Measurements from ENCODE around the gene NMNAT3.

DNA sequence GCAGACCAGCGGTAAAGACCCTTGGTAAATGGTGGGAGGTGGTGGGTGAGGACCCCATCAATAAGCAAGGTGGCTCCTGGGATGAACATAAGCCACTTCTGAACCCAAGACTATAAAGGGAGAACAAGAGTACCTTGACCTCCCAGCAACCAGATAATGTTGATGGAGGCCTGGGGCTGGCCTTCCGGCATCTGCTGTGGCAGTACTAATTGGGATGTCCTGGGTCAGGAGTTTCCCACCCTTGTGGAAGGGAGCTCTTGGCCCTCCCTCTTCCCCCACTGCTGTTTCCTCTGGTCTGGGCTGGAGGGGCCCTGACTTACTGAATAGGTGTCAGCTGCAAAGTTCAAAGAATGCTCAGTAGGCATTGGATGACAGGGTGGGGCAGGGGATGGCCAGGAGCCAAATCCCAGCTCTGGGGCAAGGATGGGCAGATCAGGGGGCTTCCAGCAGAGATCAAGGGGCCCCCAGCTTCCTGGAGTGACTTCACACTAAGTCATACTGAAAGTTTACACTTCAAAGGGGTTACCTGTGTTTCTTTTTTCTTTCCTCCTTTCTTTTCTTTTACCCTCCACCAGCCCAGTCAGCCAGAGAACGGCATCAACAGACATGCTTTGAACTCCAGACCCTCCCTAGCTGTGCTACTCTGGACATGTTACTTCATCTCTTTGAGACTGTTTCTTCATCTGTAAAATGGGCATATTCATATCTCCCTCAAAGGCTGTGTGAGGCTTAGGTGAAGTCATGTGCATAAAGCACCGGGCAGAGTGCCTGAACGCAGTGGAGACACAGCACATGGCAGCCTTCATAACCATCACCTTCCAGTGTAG, 139.8 kb downstream of the NMNAT3 start:
- TF ChIP-seq CTCF (conservative IDR thresholded peaks at IDR 0.05; ENCODE audit: low read length) (no peak), EZH2phosphoT487 (IDR thresholded peaks at IDR 0.05; ENCODE audit: borderline replicate concordance, low read depth, low read length) (no peak)
